Caco-2 (cell line): ENCODE results near the gene CMC4. TPM values are rescaled to one million over a fixed set of nuclear protein-coding genes. Genes with fewer than 3 reads are reported as not detected.

Experiments used
- Bru-seq: library from RNA; stranded (reverse); fragments of 400-500 nt; gene quantifications from one replicate; lab custom pipeline; 2021; lab: Mats Ljungman, UMichigan
- BruChase-seq, 2 experiments: library from RNA; stranded (reverse); fragments of 400-500 nt; gene quantifications; one replicate each; lab custom pipeline; 2021; lab: Mats Ljungman, UMichigan
- BruUV-seq: library from RNA; stranded (reverse); fragments of 400-500 nt; replicated peaks from 2 replicates; lab custom pipeline; 2021; lab: Mats Ljungman, UMichigan
- CTCF ChIA-PET: fragments of 300-600 bp; sonication (Branson Sonifier 250); formaldehyde crosslinking; loops from one replicate; lab custom pipeline; 2022; ENCODE audit warnings: antibody characterized with exemption; lab: Charles Lee
- POLR2A ChIA-PET: fragments of 300-600 bp; sonication (Branson Sonifier 250); formaldehyde crosslinking; loops from one replicate; lab custom pipeline; 2022; ENCODE audit warnings: antibody characterized with exemption; lab: Charles Lee
- DNase-seq, 2 experiments: peaks; one replicate each; pipeline versions ENCODE4 v3.0.0 to v3.0.0-alpha.2; 2020 to 2022
- H3K27me3 ChIP-seq: replicated peaks from 2 replicates; pipeline ENCODE4 v1.6.0; 2011; ENCODE audit warnings: low read length; ENCODE audit not compliant: control insufficient read depth, insufficient read depth
- H3K36me3 ChIP-seq: 2 replicates; pipeline ENCODE4 v1.5.1; 2011; ENCODE audit warnings: low read length; ENCODE audit not compliant: control insufficient read depth, insufficient read depth
- H3K4me1 ChIP-seq: fragments of 250-450 bp; sonication (Bioruptor Pico); 2 replicates; pipeline ENCODE4 v1.5.1; 2020; ENCODE audit warnings: mild to moderate bottlenecking
- H3K4me3 ChIP-seq: 2 replicates; pipeline ENCODE4 v1.5.1; 2011; ENCODE audit warnings: low read depth, mild to moderate bottlenecking, control low read depth, low read length
- H3K9me3 ChIP-seq: fragments of 250-450 bp; sonication (Bioruptor Pico); 2 replicates; pipeline ENCODE4 v1.5.1; 2020; ENCODE audit warnings: mild to moderate bottlenecking, moderate library complexity
- H3K27ac Mint-ChIP-seq: one replicate; pipeline ENCODE4 v1.8.0; 2022; ENCODE audit warnings: mixed read lengths; ENCODE audit not compliant: unreplicated experiment
- H3K27me3 Mint-ChIP-seq: one replicate; pipeline ENCODE4 v1.8.0; 2022; ENCODE audit warnings: mixed read lengths; ENCODE audit not compliant: insufficient read depth, unreplicated experiment
- H3K36me3 Mint-ChIP-seq: one replicate; pipeline ENCODE4 v1.8.0; 2022; ENCODE audit warnings: mild to moderate bottlenecking, mixed read lengths; ENCODE audit not compliant: insufficient read depth, unreplicated experiment
- H3K4me1 Mint-ChIP-seq: one replicate; pipeline ENCODE4 v1.8.0; 2022; ENCODE audit warnings: low read depth, mixed read lengths; ENCODE audit not compliant: unreplicated experiment
- H3K4me3 Mint-ChIP-seq: one replicate; pipeline ENCODE4 v1.8.0; 2022; ENCODE audit warnings: mild to moderate bottlenecking, moderate library complexity, mixed read lengths; ENCODE audit not compliant: unreplicated experiment
- H3K9me3 Mint-ChIP-seq: one replicate; pipeline ENCODE4 v1.8.0; 2022; ENCODE audit warnings: mixed read lengths; ENCODE audit not compliant: unreplicated experiment
- CTCF ChIP-seq, 2 experiments: fragments of 200-600 bp in 1 of 2; IDR thresholded peaks; 1 replicate in 1 of 2; 2 replicates in 1 of 2; pipeline versions ENCODE4 v1.5.1 to v1.8.0; 2011 to 2022; ENCODE audit warnings: antibody characterized with exemption in 1 of 2, control low read depth in 1 of 2, inconsistent platforms in 1 of 2, low read depth in 1 of 2, low read length in 1 of 2, mild to moderate bottlenecking in 1 of 2, moderate library complexity in 1 of 2; ENCODE audit not compliant: insufficient read depth in 1 of 2, severe bottlenecking in 1 of 2, unreplicated experiment in 1 of 2
- intact Hi-C: fragments of 100-400 bp; cut with micrococcal nuclease; formaldehyde crosslinking; loops from one replicate; pipeline ENCODE4 v1.10.0; 2022; ENCODE audit not compliant: unreplicated experiment
- long read RNA-seq: library from polyadenylated mRNA; stranded (forward); transcript quantifications from one replicate; pipeline ENCODE4 v2.0.0, GENCODE V29; 2022
- total RNA-seq: library from RNA; stranded (reverse); gene quantifications from 2 replicates; pipeline ENCODE4 v1.2.3, GENCODE V29; 2022

The CMC4 gene
- total RNA-seq (1.7 and 1.8 TPM in 2 replicates), Bru-seq, nascent RNA (percentile 61 among the genes with signal in this experiment), BruChase-seq, experiment 1, labeled RNA remaining after a 2-hour chase (percentile 56 among the genes with signal in this experiment), BruChase-seq, experiment 2, labeled RNA remaining after a 6-hour chase (percentile 63 among the genes with signal in this experiment)
- long read RNA-seq, transcript CMC4-202 (3 exons, 1,107 nt) = major isoform, 13 of 13 reads
- long read RNA-seq, partial matches to known transcripts = 0 of 13 reads
- long read RNA-seq, other reads (novel, unspliced or antisense) = 0 of 13 reads

GRCh38 chrX:155070975-155071693 lies at the start of gene CMC4, which contains the start of the genes BRCC3 and MTCP1:
CMC4 (minus strand) TSS chrX:155071136; CDS start chrX:155064023, 7,113 bp downstream.
BRCC3 (plus strand) TSS chrX:155071508; CDS start chrX:155071528, 20 bp downstream.
MTCP1 (minus strand) TSS chrX:155071136; CDS start chrX:155066010, 5,126 bp downstream.
- no peak for TF ChIP-seq CTCF (IDR thresholded peaks at IDR 0.05; ENCODE audit: insufficient read depth in 1 of 2, low read depth in 1 of 2, low read length in 1 of 2, severe bottlenecking in 1 of 2, unreplicated experiment in 1 of 2)
- Mint-ChIP-seq H3K4me3 (peak within 1 kb of the TSS; percentile 89), H3K9me3 (no peaks in the 10 kb centered on the region), H3K27me3 (no peaks in the 10 kb centered on the region), H3K27ac (peak within 1 kb of the TSS; percentile 90), H3K36me3 (peaks cover 24% of the 10 kb centered on the region), H3K4me1 (peaks cover 7% of the 10 kb centered on the region)
- peak within 1 kb of the TSS; percentile 57 for H3K4me3 ChIP-seq
- H3K4me1 ChIP-seq = peaks cover 6% of the 10 kb centered on the region; the same call in 1 of the 2 replicates
- no TSS peak for BruUV-seq
- DNase-seq = peak; percentile 80 to 88
- intact Hi-C loops = loop anchor here (1.0 kb wide), 1 partner anchor 45 kb away; the partner anchor contains the start of gene FUNDC2
- no peaks in the 10 kb centered on the region for H3K9me3 ChIP-seq
- no peaks in the 10 kb centered on the region for H3K27me3 ChIP-seq
- ChIA-PET CTCF (no interaction called here), POLR2A (interaction anchor here (1.5 kb wide), 1 partner anchor 44 kb away, joined by 4 read pairs; the partner anchor contains the start of gene FUNDC2)
- no peaks in the 10 kb centered on the region for H3K36me3 ChIP-seq

GRCh38 chrX:155115174-155115819 lies 44.4 kb upstream of the CMC4 start:
- DNase-seq = no peak
- intact Hi-C loops = no loop called here
- H3K36me3 Mint-ChIP-seq = peaks cover 4% of the 10 kb centered on the region
- H3K9me3 ChIP-seq = no peaks in the 10 kb centered on the region
- CTCF ChIA-PET = no interaction called here
- H3K27me3 ChIP-seq = no peaks in the 10 kb centered on the region
- H3K4me1 ChIP-seq = no peaks in the 10 kb centered on the region
- BruUV-seq = no TSS peak
- POLR2A ChIA-PET = no interaction called here
- no peaks in the 10 kb centered on the region for H3K9me3 Mint-ChIP-seq
- H3K4me1 Mint-ChIP-seq = no peaks in the 10 kb centered on the region
- no peak overlapping the region for H3K4me3 ChIP-seq
- H3K4me3 Mint-ChIP-seq = no peak overlapping the region
- H3K36me3 ChIP-seq = no peaks in the 10 kb centered on the region
- no peak overlapping the region for H3K27ac Mint-ChIP-seq
- no peak for TF ChIP-seq CTCF (IDR thresholded peaks at IDR 0.05; ENCODE audit: insufficient read depth in 1 of 2, low read depth in 1 of 2, low read length in 1 of 2, severe bottlenecking in 1 of 2, unreplicated experiment in 1 of 2)
- no peaks in the 10 kb centered on the region for H3K27me3 Mint-ChIP-seq

- intact Hi-C loops = no loop called here
- Histone ChIP-seq H3K4me3 (no peak overlapping the region), H3K27me3 (no peaks in the 10 kb centered on the region), H3K9me3 (no peaks in the 10 kb centered on the region), H3K4me1 (no peaks in the 10 kb centered on the region), H3K36me3 (no peaks in the 10 kb centered on the region)
- H3K36me3 Mint-ChIP-seq = peaks cover 4% of the 10 kb centered on the region
- no peaks in the 10 kb centered on the region for H3K27me3 Mint-ChIP-seq
- POLR2A ChIA-PET = no interaction called here
- no peak overlapping the region for H3K4me3 Mint-ChIP-seq
- no TSS peak for BruUV-seq
- H3K27ac Mint-ChIP-seq = no peak overlapping the region
- no peaks in the 10 kb centered on the region for H3K4me1 Mint-ChIP-seq
- TF ChIP-seq CTCF (IDR thresholded peaks at IDR 0.05; ENCODE audit: insufficient read depth in 1 of 2, low read depth in 1 of 2, low read length in 1 of 2, severe bottlenecking in 1 of 2, unreplicated experiment in 1 of 2) = no peak
- no peak for DNase-seq
- H3K9me3 Mint-ChIP-seq = no peaks in the 10 kb centered on the region
- CTCF ChIA-PET = no interaction called here
Measured at GRCh38 chrX:155113097-155113496, 42.2 kb upstream of the CMC4 start.
